ENCODE data around the gene GPR148. TPM values are rescaled to one million over a fixed set of nuclear protein-coding genes. Genes with fewer than 3 reads are reported as not detected.

The GPR148 gene
- total and polyA plus RNA-seq, 2 of the 8 experiments (the other 6 are each of a cell fraction or from before 2014, with no cell fraction given): 0.05 TPM; not detected in 1

Other genes starting within 250 kb of the GPR148 start
- 0.19 and 0.20 TPM in 2 replicates for gene POTEI, start 219.7 kb upstream of the GPR148 start, total RNA-seq (2021; fragmentation: NEBNext Ultra II Directional; extraction: Animal tissue kit (Norgen Biotek cat#: 25700))
- gene POTEI, start 219.7 kb upstream of the GPR148 start, polyA plus RNA-seq (2011; rRNA removed): 0.19 and 0.20 TPM in 2 replicates
- not detected in 2 replicates for gene CFC1B, start 207.8 kb upstream of the GPR148 start, total RNA-seq (2021; fragmentation: NEBNext Ultra II Directional; extraction: Animal tissue kit (Norgen Biotek cat#: 25700))
- 0.11 TPM in 1 of 2 replicates, not detected in the other for gene CFC1B, start 207.8 kb upstream of the GPR148 start, polyA plus RNA-seq (2011; rRNA removed)
- gene CFC1, start 129.5 kb upstream of the GPR148 start, total RNA-seq (2021; fragmentation: NEBNext Ultra II Directional; extraction: Animal tissue kit (Norgen Biotek cat#: 25700)): 0.31 TPM in 1 of 2 replicates, not detected in the other
- 0.14 and 0.49 TPM in 2 replicates for gene CFC1, start 129.5 kb upstream of the GPR148 start, polyA plus RNA-seq (2011; rRNA removed)
- not detected in 2 replicates for gene POTEJ, start 117.6 kb upstream of the GPR148 start, total RNA-seq (2021; fragmentation: NEBNext Ultra II Directional; extraction: Animal tissue kit (Norgen Biotek cat#: 25700))
- gene POTEJ, start 117.6 kb upstream of the GPR148 start, polyA plus RNA-seq (2011; rRNA removed): 0.08 TPM in 1 of 2 replicates, not detected in the other
- 0.19 and 0.55 TPM in 2 replicates for gene AMER3, start 26.5 kb downstream of the GPR148 start, total RNA-seq (2021; fragmentation: NEBNext Ultra II Directional; extraction: Animal tissue kit (Norgen Biotek cat#: 25700))
- gene AMER3, start 26.5 kb downstream of the GPR148 start, polyA plus RNA-seq (2011; rRNA removed): 0.15 and 0.17 TPM in 2 replicates
- 13.3 and 14.6 TPM in 2 replicates for gene ARHGEF4, start 107.8 kb downstream of the GPR148 start, total RNA-seq (2021; fragmentation: NEBNext Ultra II Directional; extraction: Animal tissue kit (Norgen Biotek cat#: 25700))
- gene ARHGEF4, start 107.8 kb downstream of the GPR148 start, polyA plus RNA-seq (2011; rRNA removed): 10.6 and 14.5 TPM in 2 replicates

All from H1 (cell line).